Measurements from ENCODE around the gene MEA1.

Gene MEA1

DNA sequence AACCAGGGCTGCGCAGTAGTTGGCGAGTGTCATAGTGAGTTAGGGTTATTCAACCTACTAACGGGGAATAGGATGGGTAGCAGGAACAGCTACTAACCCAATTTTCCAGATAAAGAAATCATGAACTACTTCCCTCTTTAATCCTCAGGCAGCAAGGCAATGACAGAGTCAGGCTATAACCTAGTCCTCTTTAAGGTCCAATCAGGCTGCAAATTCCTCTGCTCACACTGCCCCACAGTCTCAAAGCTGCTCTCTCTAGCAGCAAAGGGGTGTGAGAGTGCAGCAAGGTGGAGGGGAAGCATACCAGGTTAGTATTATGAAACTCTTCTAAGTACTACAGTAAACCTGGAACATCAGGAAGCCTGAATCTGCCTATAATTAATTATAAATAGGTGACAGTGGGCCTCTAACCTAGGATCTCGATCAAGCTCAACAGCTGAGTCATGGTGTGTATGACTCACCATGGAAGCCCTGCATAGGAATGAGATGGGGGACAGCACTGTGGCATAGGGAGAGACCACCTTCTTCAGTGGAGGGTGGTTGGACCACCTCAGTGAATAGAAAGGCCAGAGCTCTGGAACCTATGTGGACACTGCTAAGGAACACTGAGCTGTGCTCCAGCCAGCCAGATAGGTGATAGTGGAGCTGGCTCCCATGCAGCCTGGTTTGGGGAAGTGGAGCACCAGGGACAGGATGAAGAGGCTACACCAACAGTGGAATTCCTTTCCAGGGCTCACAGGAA, 42.7 kb downstream of the MEA1 start:
- no peak for DNase-seq (ENCODE audit: low read depth)

DNA sequence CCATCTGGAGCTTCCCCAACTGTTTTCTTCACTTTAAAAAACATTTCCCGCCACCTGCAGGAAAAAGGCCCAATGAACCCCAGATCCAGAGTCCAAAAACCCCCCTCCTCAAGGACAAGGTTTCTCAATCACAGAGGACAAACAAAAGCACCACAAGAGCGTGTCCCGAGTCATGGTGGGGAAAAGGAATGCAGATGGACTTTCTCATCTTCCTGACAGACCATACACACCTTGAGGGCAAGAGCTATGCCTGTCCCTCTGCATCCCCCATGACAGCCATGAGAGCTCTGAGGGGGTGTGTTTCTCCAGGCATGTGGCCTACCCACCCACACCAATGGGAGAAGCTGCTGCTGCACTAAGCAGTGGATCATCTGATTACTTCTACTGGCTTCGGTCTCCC, 43.8 kb downstream of the MEA1 start:
- no peak for DNase-seq (ENCODE audit: low read depth)

DNA sequence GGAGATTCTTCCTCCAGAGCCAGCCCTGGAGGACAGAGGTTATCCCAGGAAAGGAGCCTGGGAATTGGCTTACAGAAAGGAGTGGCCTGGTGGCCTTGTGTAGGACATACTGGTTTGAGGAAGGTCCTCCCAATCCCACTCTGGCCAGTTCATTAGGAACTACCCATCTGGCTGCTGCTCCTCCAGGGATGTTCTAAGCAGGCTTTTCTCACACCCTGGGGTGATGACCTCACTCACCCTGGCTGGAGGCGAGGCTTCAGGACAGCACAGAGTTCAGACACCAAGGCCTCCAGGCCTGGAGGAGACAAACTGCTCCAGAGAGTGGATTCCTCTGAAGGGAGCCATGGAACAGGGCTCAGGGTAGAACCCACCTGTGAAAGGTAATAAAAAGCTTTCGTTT, 44.3 kb downstream of the MEA1 start:
- no peak for DNase-seq (ENCODE audit: low read depth)

DNA sequence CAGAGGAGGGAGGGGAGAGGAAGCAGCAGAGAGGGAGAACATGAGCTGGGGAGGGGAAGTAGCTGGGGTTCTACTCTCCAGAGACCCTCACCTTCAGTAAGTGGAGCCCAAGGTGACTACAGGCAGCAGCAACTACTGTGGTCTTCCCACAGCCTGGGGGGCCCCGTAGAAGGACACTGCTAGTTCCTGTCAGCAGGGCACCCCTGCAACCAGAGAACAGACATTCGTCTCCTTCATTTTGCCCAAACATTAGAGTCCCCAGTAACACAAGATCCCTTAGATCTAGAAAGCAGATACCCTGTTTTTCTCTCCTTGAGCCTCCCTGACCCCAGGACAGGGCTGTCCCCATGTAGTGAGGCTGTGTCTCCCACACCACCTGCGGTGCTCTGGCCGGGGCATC, 45.0 kb downstream of the MEA1 start:
- DNase-seq (ENCODE audit: low read depth) = no peak

DNA sequence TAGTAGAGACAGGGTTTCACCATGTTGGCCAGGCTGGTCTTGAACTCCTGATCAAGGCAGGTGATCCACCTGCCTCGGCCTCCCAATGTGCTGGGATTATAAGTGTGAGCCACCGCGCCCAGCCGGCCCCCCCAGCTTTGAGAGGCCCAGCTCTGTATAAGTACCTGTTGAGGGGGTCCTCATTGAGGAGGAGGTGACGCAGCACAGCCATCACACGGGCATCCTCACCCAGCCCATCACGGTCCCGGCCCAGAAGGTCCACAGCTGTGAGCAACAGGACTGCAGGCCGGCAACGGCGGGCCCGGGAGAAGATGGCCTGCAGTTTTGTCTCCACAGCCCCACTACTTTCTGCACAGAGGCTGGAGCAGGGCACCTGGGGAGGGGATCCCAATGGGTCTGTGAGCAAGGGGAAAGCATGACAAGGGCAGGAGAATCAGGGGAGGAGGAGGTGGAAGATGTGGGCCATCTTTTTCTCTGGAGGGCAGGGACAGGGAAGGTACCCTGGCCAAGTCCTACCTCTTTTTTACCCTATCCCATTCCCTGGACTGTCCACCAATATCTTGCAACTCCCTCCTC, 45.5 kb downstream of the MEA1 start:
- DNase-seq (ENCODE audit: low read depth) = no peak

DNA sequence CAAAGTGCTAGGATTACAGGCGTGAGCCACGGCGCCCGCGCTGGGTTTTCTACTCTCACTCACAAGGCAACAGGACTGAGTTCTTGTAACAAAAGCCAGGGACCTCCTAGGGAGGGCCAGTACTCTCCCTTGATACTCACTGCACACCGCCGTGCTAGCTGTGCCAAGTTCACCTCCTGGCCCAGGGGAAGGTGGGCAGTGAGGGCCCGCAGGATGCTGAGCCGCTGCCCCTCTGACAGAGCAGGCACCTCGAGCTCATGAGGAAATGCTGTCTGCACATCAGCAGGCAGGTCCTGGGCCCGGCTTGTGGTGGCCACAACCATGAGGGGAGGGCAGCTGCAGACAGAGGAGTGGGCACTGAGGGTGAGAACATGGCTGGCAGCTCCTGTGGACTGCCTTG, 46.5 kb downstream of the MEA1 start:
- no peak for DNase-seq (ENCODE audit: low read depth)

DNA sequence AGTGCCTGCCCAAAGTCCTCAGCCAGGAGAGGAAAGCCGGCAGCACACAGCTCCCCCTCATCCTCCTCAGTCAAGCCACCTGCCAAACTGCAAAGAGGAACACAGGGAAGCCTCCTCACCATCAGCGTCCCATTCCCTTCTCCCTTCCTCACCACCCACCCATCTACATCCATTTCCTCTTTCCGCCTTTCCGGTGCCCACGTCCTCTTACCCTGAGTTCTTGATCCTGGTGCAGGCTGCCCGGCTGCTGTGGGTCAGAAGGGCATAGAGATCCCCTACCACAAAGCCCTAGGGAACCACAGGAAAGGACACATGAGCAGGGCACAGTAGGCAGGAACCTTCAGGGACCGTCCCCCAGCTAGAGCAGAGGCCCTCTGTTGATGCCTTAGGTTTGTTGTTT, 47.2 kb downstream of the MEA1 start:
- DNase-seq (ENCODE audit: low read depth) = no peak

DNA sequence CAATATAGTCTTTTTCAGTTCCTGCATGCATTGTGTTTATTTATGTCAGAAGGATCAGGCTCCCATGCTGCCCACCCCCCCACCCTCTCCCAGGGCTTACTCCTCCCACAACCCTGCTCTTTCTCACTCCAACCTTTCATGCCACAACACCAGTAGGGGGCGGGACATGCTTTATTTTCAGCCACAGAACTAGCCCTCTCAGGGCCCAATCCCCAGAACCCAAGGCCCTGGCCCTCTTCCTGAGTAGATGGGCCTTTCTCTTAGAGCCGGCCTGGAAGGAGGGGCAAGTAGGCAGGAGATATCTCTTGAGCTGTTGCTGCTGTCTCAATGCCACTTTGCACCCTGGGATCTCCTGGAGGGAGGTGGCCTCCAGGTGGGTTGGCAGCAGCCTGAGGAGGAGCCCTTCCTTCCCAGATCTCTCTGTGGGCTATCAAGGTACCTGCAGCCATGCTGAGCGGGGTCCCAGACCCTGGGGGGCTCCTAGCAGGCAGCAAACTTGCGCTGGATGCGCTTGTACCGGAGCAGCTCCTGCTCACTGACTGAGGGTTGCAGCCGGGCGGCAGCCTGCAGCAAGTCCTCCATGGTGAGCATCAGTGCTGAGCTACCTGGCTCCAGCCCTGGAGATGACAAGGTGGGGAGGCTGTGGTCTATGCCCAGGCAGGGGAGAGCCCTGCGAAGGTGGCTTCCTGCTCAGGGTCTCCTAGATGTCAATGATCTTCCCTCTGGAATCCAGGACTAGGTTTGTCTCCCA, 49.7 kb downstream of the MEA1 start:
- no peak for DNase-seq (ENCODE audit: low read depth)

DNA sequence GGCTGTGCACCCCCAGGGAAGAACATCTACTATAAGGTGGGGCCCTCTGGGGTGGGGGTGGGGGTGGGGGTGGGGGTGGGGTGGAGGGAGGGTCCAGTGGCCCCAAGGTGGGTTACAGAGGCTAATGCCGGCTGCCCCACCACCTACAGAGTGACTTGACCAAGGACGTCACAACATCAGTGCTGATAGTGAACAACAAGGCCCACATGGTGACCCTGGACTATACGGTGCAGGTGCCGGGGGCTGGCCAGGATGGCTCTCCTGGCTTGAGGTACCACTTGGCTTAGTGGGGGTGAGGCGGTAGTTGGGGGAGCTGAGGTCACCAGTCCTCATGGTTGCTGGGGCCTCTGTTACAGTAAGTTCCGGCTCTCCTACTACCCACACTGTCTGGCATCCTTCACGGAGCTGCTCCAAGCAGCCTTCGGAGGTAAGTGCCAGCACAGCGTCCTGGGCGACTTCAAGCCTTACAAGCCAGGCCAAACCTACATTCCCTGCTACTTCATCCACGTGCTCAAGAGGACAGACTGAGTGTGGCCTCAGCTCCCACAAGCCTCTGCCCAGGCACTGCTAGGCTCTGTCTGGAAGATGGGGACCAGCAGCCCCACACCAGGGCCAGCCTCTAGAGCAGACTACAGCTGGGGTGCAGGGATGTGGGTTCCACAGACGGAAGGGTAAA, 50.4 kb downstream of the MEA1 start:
- DNase-seq (ENCODE audit: low read depth) = no peak

DNA sequence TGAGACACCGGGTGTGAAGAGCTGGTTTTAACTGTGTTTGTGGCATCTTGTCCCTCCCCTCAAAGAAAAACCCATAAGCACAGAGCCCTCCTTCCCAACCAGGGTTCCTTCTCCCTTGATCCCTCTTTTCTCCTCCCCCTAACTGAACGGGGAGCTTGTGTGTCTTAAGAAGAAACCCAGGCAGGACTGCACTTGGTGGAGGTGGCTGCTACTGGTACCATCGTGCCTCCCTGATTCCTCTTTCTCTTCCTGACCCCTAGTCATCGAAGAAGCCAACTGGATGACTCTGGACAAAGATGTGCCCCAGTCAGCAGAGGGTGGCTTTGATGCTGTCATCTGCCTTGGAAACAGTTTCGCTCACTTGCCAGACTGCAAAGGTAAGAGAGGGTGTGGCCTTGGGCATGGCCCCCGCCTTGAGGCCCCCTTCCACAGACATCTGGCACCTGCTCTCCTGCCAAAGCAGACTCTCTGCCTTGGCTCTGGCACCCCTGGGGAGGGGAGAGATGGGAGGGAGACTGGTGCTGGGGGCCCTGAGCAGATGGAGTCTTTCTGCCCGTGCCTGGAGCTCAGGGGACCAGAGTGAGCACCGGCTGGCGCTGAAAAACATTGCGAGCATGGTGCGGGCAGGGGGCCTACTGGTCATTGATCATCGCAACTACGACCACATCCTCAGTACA, 51.1 kb downstream of the MEA1 start:
- no peak for DNase-seq (ENCODE audit: low read depth)

DNA sequence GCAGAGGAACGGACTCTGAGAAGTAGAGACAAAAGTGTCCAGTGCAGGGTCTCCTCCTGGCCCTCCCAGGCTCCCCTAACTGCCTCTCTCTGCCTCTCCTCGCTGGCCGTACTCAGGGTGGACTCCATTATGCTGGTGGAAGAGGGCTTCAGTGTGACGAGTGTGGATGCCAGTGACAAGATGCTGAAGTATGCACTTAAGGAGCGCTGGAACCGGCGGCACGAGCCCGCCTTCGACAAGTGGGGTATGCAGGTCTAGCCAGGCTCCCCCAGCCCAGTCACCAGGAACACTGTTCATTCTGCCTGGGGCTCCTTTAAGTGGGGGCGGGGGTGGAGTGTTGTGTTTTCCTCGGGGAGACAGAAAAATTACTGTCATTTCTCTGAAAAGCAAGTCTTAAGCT, 51.6 kb downstream of the MEA1 start:
- no peak for DNase-seq (ENCODE audit: low read depth)

Measured in T-helper 22 cell (primary cell).